K562 (cell line): ENCODE measurements around the gene PMEPA1. TPM values are rescaled to one million over a fixed set of nuclear protein-coding genes. Genes with fewer than 3 reads are reported as not detected.

Source experiments
- ATAC-seq: fragments of 200-7000 bp; cut with Tn5 transposase; 3 replicates; pipeline ENCODE4 v1.9.1; 2020; ENCODE audit warnings: moderate library complexity
- BruUV-seq: library from RNA; stranded (reverse); fragments of 400-500 nt; replicated peaks from 2 replicates; lab custom pipeline; 2021; lab: Mats Ljungman, UMichigan
- CTCF ChIA-PET: fragments of 300-600 bp; formaldehyde crosslinking; extraction: SDS; loops from one replicate; lab custom pipeline; 2021; ENCODE audit warnings: low intra/inter-chr PET ratio; lab: Yijun Ruan, JAX
- POLR2A ChIA-PET: fragments of 300-600, 350-650 bp; sonication (Branson Sonifier 250); formaldehyde crosslinking; extraction: SDS; loops from one replicate; lab custom pipeline; 2021; ENCODE audit warnings: antibody characterized with exemption, inconsistent platforms; lab: Yijun Ruan, JAX
- DNase-seq, 4 experiments: peaks; one replicate each; pipeline versions ENCODE4 v3.0.0 to v3.0.0-alpha.2; 2011 to 2018; ENCODE audit warnings: low spot score in 3 of 4, mixed read lengths in 3 of 4; ENCODE audit errors: extremely low read depth in 1 of 4
- FAIRE-seq: peaks from 2 replicates; lab custom pipeline; 2011; peaks lifted over from hg19 to GRCh38; lab: Jason Lieb, UNC
- H2AFZ ChIP-seq: 2 replicates; pipeline ENCODE4 v1.6.0; 2011; ENCODE audit warnings: low read depth, low read length, control low read depth, inconsistent platforms
- H3K27ac ChIP-seq: fragments of 200-600 bp; 3 replicates; pipeline ENCODE4 v1.8.0; 2011; ENCODE audit warnings: low read depth, mild to moderate bottlenecking, control low read depth, inconsistent platforms, low read length, moderate library complexity, mixed read lengths; ENCODE audit errors: extremely low read depth
- H3K27me3 ChIP-seq, 2 experiments: fragments of 300-600 bp in 1 of 2; 2 replicates in 1 of 2; 3 replicates in 1 of 2; pipeline versions ENCODE4 v1.6.0 to v1.8.0; 2011; ENCODE audit warnings: inconsistent platforms in 2 of 2, low read length in 2 of 2, mild to moderate bottlenecking in 1 of 2, mixed read lengths in 1 of 2, moderate library complexity in 1 of 2; ENCODE audit not compliant: control insufficient read depth in 2 of 2, insufficient read depth in 2 of 2
- H3K36me3 ChIP-seq: fragments of 300-600 bp; 3 replicates; pipeline ENCODE4 v1.8.0; 2011; ENCODE audit warnings: mild to moderate bottlenecking, low read length, inconsistent platforms; ENCODE audit not compliant: control insufficient read depth, insufficient read depth
- H3K4me1 ChIP-seq, 2 experiments: fragments of 200-600 bp in 1 of 2; replicated peaks in 1 of 2; 2 replicates in 1 of 2; 3 replicates in 1 of 2; pipeline versions ENCODE4 v1.5.1 to v1.8.0; 2011; ENCODE audit warnings: inconsistent platforms in 2 of 2, low read length in 2 of 2, mild to moderate bottlenecking in 1 of 2, mixed read lengths in 1 of 2, moderate library complexity in 1 of 2; ENCODE audit not compliant: control insufficient read depth in 2 of 2, insufficient read depth in 2 of 2
- H3K4me2 ChIP-seq: 2 replicates; pipeline ENCODE4 v1.6.1; 2011; ENCODE audit warnings: low read length, control low read depth, inconsistent platforms, mixed read lengths; ENCODE audit not compliant: insufficient read depth
- H3K4me3 ChIP-seq: fragments of 200-600 bp; sonication (generic), shearing (Covaris generic); 2 replicates; pipeline ENCODE4 v1.5.1; 2016; ENCODE audit warnings: control low read depth, inconsistent platforms
- H3K79me2 ChIP-seq: fragments of 200-600 bp; 3 replicates; pipeline ENCODE4 v1.8.0; 2011; ENCODE audit warnings: low read length, inconsistent platforms; ENCODE audit not compliant: control insufficient read depth, insufficient read depth
- H3K9ac ChIP-seq, 2 experiments: 2 replicates each; pipeline versions ENCODE4 v1.6.0 to v1.6.1; 2011; ENCODE audit warnings: low read depth in 2 of 2, low read length in 2 of 2, control low read depth in 1 of 2, inconsistent platforms in 1 of 2, mild to moderate bottlenecking in 1 of 2, mixed read lengths in 1 of 2; ENCODE audit not compliant: insufficient read depth in 1 of 2
- H3K9me1 ChIP-seq: one replicate; pipeline ENCODE4 v1.6.0; 2011; ENCODE audit warnings: inconsistent platforms, mild to moderate bottlenecking, low read length, moderate library complexity; ENCODE audit not compliant: control insufficient read depth, insufficient read depth
- H3K9me3 ChIP-seq: replicated peaks from 2 replicates; pipeline ENCODE4 v1.5.1; 2011; ENCODE audit warnings: low read depth, low read length, inconsistent platforms; ENCODE audit not compliant: control insufficient read depth, insufficient read depth
- H4K20me1 ChIP-seq: replicated peaks from 2 replicates; pipeline ENCODE4 v1.6.1; 2011; ENCODE audit warnings: low read length, inconsistent platforms, mixed read lengths; ENCODE audit not compliant: control insufficient read depth, insufficient read depth
- AFF1 ChIP-seq, 2 experiments: fragments of 450-650 bp; IDR thresholded peaks; 2 replicates each; pipeline ENCODE4 v1.6.1; 2018; ENCODE audit warnings: mild to moderate bottlenecking in 2 of 2, low read depth in 1 of 2; ENCODE audit not compliant: partially characterized antibody in 2 of 2
- CREB1 ChIP-seq, 2 experiments: sonication (generic) in 1 of 2; formaldehyde crosslinking in 1 of 2; IDR thresholded peaks; 2 replicates each; pipeline versions ENCODE4 v1.6.1 to v1.8.0; 2012 to 2022; ENCODE audit warnings: inconsistent platforms in 1 of 2, mild to moderate bottlenecking in 1 of 2, missing genetic modification reagents in 1 of 2, moderate library complexity in 1 of 2
- E2F6 ChIP-seq, 2 experiments: IDR thresholded peaks; 2 replicates each; pipeline ENCODE4 v1.6.1; 2011; ENCODE audit warnings: borderline replicate concordance in 1 of 2, control low read depth in 1 of 2, low read depth in 1 of 2, low read length in 1 of 2, mild to moderate bottlenecking in 1 of 2, mixed read lengths in 1 of 2, moderate library complexity in 1 of 2; ENCODE audit not compliant: insufficient read depth in 1 of 2, insufficient read length in 1 of 2, poor library complexity in 1 of 2, severe bottlenecking in 1 of 2; ENCODE audit errors: extremely low read depth in 1 of 2
- EGR1 ChIP-seq: fragments of 450-650 bp; conservative IDR thresholded peaks from 2 replicates; pipeline ENCODE4 v1.6.1; 2017; ENCODE audit warnings: mild to moderate bottlenecking
- FOXJ3 ChIP-seq: sonication (generic); formaldehyde crosslinking; IDR thresholded peaks from 2 replicates; pipeline ENCODE4 v1.4.0; 2020; ENCODE audit warnings: mild to moderate bottlenecking, missing genetic modification reagents
- L3MBTL2 ChIP-seq: fragments of 450-650 bp; IDR thresholded peaks from 2 replicates; pipeline ENCODE4 v1.6.1; 2016; ENCODE audit warnings: mild to moderate bottlenecking, moderate library complexity
- LARP7 ChIP-seq: fragments of 450-650 bp; IDR thresholded peaks from 2 replicates; pipeline ENCODE4 v1.6.1; 2016
- MAZ ChIP-seq, 2 experiments: fragments of 450-650 bp in 1 of 2; sonication (generic) in 1 of 2; formaldehyde crosslinking; IDR thresholded peaks in 1 of 2; conservative IDR thresholded peaks in 1 of 2; 2 replicates each; pipeline versions ENCODE4 v1.4.0 to v1.5.0; 2020; ENCODE audit warnings: mild to moderate bottlenecking in 1 of 2, missing genetic modification reagents in 1 of 2
- MYC ChIP-seq, 2 experiments: fragments of 250-450 bp in 1 of 2; sonication (Bioruptor Pico) in 1 of 2; IDR thresholded peaks; 2 replicates each; pipeline versions ENCODE4 v1.5.1 to v1.6.1; 2012 to 2021; ENCODE audit warnings: low read depth in 2 of 2, borderline replicate concordance in 1 of 2, improper control_type of control experiment in 1 of 2, low read length in 1 of 2, mild to moderate bottlenecking in 1 of 2, moderate library complexity in 1 of 2
- NCOA2 ChIP-seq, 2 experiments: fragments of 450-650 bp; IDR thresholded peaks; 2 replicates each; pipeline ENCODE4 v1.6.1; 2018; ENCODE audit warnings: mild to moderate bottlenecking in 2 of 2, moderate library complexity in 1 of 2; ENCODE audit not compliant: partially characterized antibody in 2 of 2
- NELFE ChIP-seq: IDR thresholded peaks from 2 replicates; pipeline ENCODE4 v1.6.1; 2011; ENCODE audit warnings: mild to moderate bottlenecking; ENCODE audit not compliant: insufficient read depth, insufficient read length
- RBBP5 ChIP-seq: fragments of 200-600 bp; sonication (generic); IDR thresholded peaks from 2 replicates; pipeline ENCODE4 v1.6.1; 2012; ENCODE audit warnings: borderline replicate concordance, mild to moderate bottlenecking, low read length, control low read depth, inconsistent platforms; ENCODE audit not compliant: insufficient read depth, poor library complexity, severe bottlenecking
- RBM25 ChIP-seq: fragments of 200-400 bp; formaldehyde crosslinking; IDR thresholded peaks from 2 replicates; pipeline ENCODE4 v1.6.1; 2018; ENCODE audit warnings: low read length, low read depth, moderate library complexity; ENCODE audit not compliant: severe bottlenecking
- SMC3 ChIP-seq: conservative IDR thresholded peaks from 2 replicates; pipeline ENCODE4 v1.6.1; 2011; ENCODE audit warnings: low read depth, low read length, improper control_type of control experiment; ENCODE audit not compliant: insufficient read depth
- SNIP1 ChIP-seq: fragments of 450-650 bp; IDR thresholded peaks from 2 replicates; pipeline ENCODE4 v1.7.1; 2017; ENCODE audit warnings: low read depth, mild to moderate bottlenecking
- ZSCAN29 ChIP-seq: fragments of 450-650 bp; IDR thresholded peaks from 2 replicates; pipeline ENCODE4 v1.6.1; 2017
- WGBS: fragments of 100-300 bp; shearing (Covaris generic); methylation state at CpG from one replicate; pipeline ENCODE4 v1.1.6; 2016; ENCODE audit warnings: low coverage, mixed read lengths; ENCODE audit not compliant: insufficient coverage; ENCODE audit errors: missing lambda C conversion rate; 5-methylcytosine and 5-hydroxymethylcytosine counted together
- in situ Hi-C: fragments of 300-500 bp; cut with MboI; formaldehyde crosslinking; loops from 4 replicates; pipeline ENCODE4 v1.15.0; 2018; ENCODE audit warnings: inconsistent platforms, mixed read lengths
- intact Hi-C: fragments of 100-400 bp; cut with micrococcal nuclease; formaldehyde crosslinking; loops from 2 replicates; pipeline ENCODE4 v1.14.2; 2022
- polyA plus RNA-seq, 8 experiments: library from polyadenylated mRNA; depleted of rRNA in 4 of 8; stranded (reverse) in 5 of 8; unstranded in 3 of 8; fragments of >200 nt; fragmentation: Nextera tagmentation in 2 of 8; fragmentation: Illumina TruSeq in 1 of 8; extraction: Ambion mirVana in 2 of 8; extraction: Trizol in 1 of 8; gene quantifications; 2 replicates each; pipeline versions ENCODE4 v1.2.1 to v1.2.3, GENCODE V29; 2011 to 2014; ENCODE audit warnings: inconsistent platforms in 1 of 8, missing spikeins in 1 of 8
- total RNA-seq, 7 experiments: library from RNA; depleted of rRNA in 6 of 7; stranded (reverse); fragments of >200 nt in 6 of 7; fragmentation: Illumina TruSeq in 2 of 7; extraction: Trizol in 2 of 7; gene quantifications; 2 replicates each; pipeline versions ENCODE4 v1.2.1 to v1.2.3, GENCODE V29; 2011 to 2021; ENCODE audit warnings: low replicate concordance in 1 of 7

Gene PMEPA1
- total and polyA plus RNA-seq, 9 of the 15 experiments (the other 6 are each of a cell fraction or from before 2014, with no cell fraction given): 0.16 TPM; not detected in 8

- Histone ChIP-seq H4K20me1 (peaks cover 6% of the 10 kb centered on the region; the same call in 1 of the 2 replicates), H3K36me3 (no peaks in the 10 kb centered on the region), H3K9ac (no peak overlapping the region), H3K79me2 (no peaks in the 10 kb centered on the region), H3K4me1 (peaks cover 0 to 6% of the 10 kb centered on the region in 2 experiments; a peak in 1 of 5 replicates), H3K4me3 (no peak overlapping the region), H2AFZ (peak overlapping the region; percentile 76), H3K9me3 (no peaks in the 10 kb centered on the region), H3K4me2 (peak overlapping the region; percentile 42), H3K27ac (no peak overlapping the region), H3K27me3 (peaks cover 14 to 57% of the 10 kb centered on the region in 2 experiments; a peak in 4 of 5 replicates), H3K9me1 (no peaks in the 10 kb centered on the region)
- DNase-seq: peak; percentile 92 to 99 (median 98)
- ChIA-PET CTCF (no interaction called here), POLR2A (interaction anchor here (0.6 kb wide), 1 partner anchor 463 kb away, joined by 3 read pairs; no protein-coding TSS in a partner anchor)
- peak; percentile 100 for ATAC-seq
- WGBS: under 1% methylated on average over 28 of the region's 31 CpGs
- peak; percentile 91 for FAIRE-seq
- in situ Hi-C loops: no loop called here
- BruUV-seq: no TSS peak
- intact Hi-C loops: no loop called here
- no peak for TF ChIP-seq NCOA2 (IDR thresholded peaks at IDR 0.05; ENCODE audit: partially characterized antibody in 2 of 2)
- TF ChIP-seq MAZ (CRISPR knock-in tag; conservative IDR thresholded peaks at IDR 0.05 in 1 of 2, IDR thresholded peaks at IDR 0.05 in 1 of 2): peak; percentile 52 to 85; a peak in 3 of 4 replicates
- TF ChIP-seq E2F6 (IDR thresholded peaks at IDR 0.05; ENCODE audit: borderline replicate concordance in 1 of 2, extremely low read depth in 1 of 2, insufficient read depth in 1 of 2, insufficient read length in 1 of 2, low read depth in 1 of 2, low read length in 1 of 2, poor library complexity in 1 of 2, severe bottlenecking in 1 of 2): peak; percentile 72 to 90
- TF ChIP-seq SNIP1: no peak
- TF ChIP-seq MYC (IDR thresholded peaks at IDR 0.05; ENCODE audit: low read depth, low read length): peak; percentile 73
- TF ChIP-seq MYC (CRISPR knock-in tag; IDR thresholded peaks at IDR 0.05; ENCODE audit: borderline replicate concordance, low read depth): no peak; the same call in 1 of the 2 replicates
- TF ChIP-seq FOXJ3 (CRISPR knock-in tag): no peak
- TF ChIP-seq L3MBTL2: peak; percentile 98
- no peak for TF ChIP-seq LARP7
- peak; percentile 90 for TF ChIP-seq EGR1
- peak; percentile 83 for TF ChIP-seq CREB1 (IDR thresholded peaks at IDR 0.05)
- peak; percentile 84 for TF ChIP-seq CREB1 (CRISPR knock-in tag; IDR thresholded peaks at IDR 0.05)
- no peak for TF ChIP-seq AFF1 (IDR thresholded peaks at IDR 0.05; ENCODE audit: low read depth in 1 of 2, partially characterized antibody in 2 of 2)
- TF ChIP-seq RBM25: peak; percentile 89
- TF ChIP-seq ZSCAN29: no peak
- TF ChIP-seq RBBP5: no peak
- TF ChIP-seq SMC3: no peak
- no peak for TF ChIP-seq NELFE
These were observed 8.7 kb upstream of the PMEPA1 start for GRCh38 chr20:57718490-57719009.
